Ovary (tissue), 3 donors: ENCODE measurements around the gene MAP2K2.

Source experiments
- POLR2A ChIP-seq: fragments of 450-650 bp; IDR thresholded peaks from one replicate; pipeline ENCODE4 v1.6.1; 2017; ENCODE audit warnings: antibody characterized with exemption, mild to moderate bottlenecking, moderate library complexity
- TF ChIP-seq, protein P1 (sequence below), 3 donors: fragments of 450-650 bp in 2 of 3; fragments of 200-600 bp in 1 of 3; IDR thresholded peaks; one replicate each; pipeline versions ENCODE4 v1.5.1 to v1.8.0; 2016 to 2022; ENCODE audit warnings: antibody characterized with exemption in 3 of 3, mild to moderate bottlenecking in 1 of 3
- donor health status: DM: no; HTN: no; CAD: no.

DNA sequence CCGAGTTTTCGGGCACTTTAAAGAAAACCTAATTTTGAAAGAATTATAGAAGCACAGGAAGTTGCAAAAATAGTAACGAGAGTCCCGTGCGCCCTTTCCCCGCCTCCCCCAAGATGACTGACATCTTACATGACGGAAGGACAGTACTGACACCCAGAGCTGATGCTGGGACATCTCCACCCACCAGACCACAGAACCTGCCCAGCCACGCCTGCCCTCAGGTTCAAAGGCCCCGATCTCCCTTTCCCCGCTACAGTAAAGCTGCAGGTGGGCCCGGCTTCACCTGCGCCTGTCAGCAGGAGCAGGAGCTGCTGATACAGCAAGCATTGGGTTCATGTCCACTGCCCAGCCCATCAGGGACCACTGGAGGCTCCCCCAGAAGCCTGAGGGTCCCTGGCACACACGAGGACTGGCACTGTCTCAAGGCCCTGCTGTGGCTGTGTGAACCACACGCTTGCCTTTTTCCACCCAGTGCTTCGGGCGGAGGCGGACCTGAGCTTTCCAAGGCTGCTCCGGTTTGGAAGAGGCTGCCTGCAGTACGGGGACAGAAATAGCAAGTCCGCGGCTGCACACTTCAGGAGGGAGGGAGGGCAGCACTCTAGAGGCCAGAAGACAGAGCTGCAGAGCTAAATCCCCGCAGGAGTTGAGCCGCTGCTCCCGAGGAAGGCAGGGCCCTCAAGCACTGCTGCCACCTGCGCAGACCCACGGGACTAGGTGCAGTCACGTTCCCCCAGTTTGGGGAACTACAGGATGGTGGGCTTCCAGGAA, 8.7 kb downstream of the MAP2K2 start:
- TF ChIP-seq, protein P1, sequence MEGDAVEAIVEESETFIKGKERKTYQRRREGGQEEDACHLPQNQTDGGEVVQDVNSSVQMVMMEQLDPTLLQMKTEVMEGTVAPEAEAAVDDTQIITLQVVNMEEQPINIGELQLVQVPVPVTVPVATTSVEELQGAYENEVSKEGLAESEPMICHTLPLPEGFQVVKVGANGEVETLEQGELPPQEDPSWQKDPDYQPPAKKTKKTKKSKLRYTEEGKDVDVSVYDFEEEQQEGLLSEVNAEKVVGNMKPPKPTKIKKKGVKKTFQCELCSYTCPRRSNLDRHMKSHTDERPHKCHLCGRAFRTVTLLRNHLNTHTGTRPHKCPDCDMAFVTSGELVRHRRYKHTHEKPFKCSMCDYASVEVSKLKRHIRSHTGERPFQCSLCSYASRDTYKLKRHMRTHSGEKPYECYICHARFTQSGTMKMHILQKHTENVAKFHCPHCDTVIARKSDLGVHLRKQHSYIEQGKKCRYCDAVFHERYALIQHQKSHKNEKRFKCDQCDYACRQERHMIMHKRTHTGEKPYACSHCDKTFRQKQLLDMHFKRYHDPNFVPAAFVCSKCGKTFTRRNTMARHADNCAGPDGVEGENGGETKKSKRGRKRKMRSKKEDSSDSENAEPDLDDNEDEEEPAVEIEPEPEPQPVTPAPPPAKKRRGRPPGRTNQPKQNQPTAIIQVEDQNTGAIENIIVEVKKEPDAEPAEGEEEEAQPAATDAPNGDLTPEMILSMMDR (IDR thresholded peaks at IDR 0.05): no peak
- TF ChIP-seq POLR2A: no peak
